ENCODE results near the gene ERVH48-1.
"Not testable (repeated sequence)": the region's sequence is repeated elsewhere in the genome, so short reads cannot be mapped to it uniquely, and the experiment has no call there.

Gene ERVH48-1

GRCh38 chr21:42908484-42908883, 16.9 kb downstream of the ERVH48-1 start:
- not testable (repeated sequence) for DNase-seq (ENCODE audit: low read depth in 3 of 3)

- no peak for DNase-seq (ENCODE audit: low read depth in 3 of 3)
Measured at GRCh38 chr21:42906233-42906632, 19.2 kb downstream of the ERVH48-1 start.

GRCh38 chr21:42905195-42905594, 20.2 kb downstream of the ERVH48-1 start:
- DNase-seq (ENCODE audit: low read depth in 3 of 3) = no peak

GRCh38 chr21:42903817-42904216, 21.6 kb downstream of the ERVH48-1 start:
- no peak for DNase-seq (ENCODE audit: low read depth in 3 of 3)

GRCh38 chr21:42900446-42900845, 25.0 kb downstream of the ERVH48-1 start:
- no peak for DNase-seq (ENCODE audit: low read depth in 3 of 3)

- DNase-seq (ENCODE audit: low read depth in 3 of 3) = peak; percentile 100
Measured at GRCh38 chr21:42892931-42893755, 32.3 kb downstream of the ERVH48-1 start, which contains the start of gene NDUFV3. Gene NDUFV3 (plus strand): TSS chr21:42893309. CDS start chr21:42893334, 25 bp downstream.

DNA sequence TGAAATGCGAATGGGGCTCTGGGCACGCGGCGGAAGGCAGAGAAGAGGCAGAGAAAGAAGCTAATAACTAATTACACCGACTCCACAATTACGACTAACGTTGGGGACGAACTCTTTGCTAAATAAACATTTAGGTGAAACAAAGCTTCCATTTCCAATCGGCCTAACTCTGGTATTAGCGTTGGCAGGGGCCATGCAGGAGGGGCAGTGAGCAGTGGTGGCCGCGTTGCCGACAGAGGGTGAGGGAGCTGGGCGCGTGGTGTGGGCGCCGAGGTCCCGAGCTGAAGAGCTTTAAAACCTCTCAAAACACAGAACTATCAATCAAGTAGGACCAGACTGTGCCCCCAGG, 32.9 kb downstream of the ERVH48-1 start:
- no peak for DNase-seq (ENCODE audit: low read depth in 3 of 3)

DNA sequence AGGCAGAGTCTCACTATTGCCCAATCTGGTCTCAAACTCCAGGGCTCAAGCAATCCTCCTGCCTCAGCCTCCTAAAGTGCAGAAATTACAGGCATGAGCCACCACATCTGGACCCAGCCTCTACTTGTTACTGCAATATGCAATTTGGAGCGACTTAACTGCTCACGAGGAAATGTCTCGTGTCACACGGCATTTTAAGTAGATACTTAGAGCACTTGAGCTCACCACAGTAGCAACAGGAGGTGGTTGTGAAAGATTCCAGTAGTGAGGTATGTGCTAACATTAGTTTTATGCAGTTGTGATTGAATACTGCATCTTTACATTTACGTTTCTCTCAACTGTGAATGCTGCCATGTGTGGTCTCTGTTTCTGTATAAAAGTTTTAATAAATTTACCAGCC, 38.1 kb downstream of the ERVH48-1 start:
- no peak for DNase-seq (ENCODE audit: low read depth in 3 of 3)

- DNase-seq (ENCODE audit: low read depth in 3 of 3) = no peak
Measured at GRCh38 chr21:42883921-42884320, 41.5 kb downstream of the ERVH48-1 start.

DNA sequence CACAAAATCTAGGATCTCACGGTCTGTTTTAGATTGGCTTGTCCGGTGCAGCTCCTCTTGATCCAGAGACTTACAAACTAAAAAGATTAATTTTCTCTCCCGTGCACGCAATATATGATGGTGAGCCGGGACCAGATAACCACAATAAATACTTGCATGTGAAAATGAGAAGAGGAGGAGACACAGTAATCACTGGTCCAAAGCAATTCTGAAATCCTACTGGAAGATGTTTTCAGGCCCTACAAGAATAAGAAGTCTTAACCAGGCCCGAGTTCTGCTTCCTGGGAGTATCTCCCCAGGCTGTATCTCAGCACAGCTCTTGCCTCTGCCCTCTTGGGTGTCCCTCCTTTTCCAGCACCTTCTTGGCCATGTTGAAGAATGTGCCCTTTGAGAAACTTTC, 45.1 kb downstream of the ERVH48-1 start:
- no peak for DNase-seq (ENCODE audit: low read depth in 3 of 3)

DNA sequence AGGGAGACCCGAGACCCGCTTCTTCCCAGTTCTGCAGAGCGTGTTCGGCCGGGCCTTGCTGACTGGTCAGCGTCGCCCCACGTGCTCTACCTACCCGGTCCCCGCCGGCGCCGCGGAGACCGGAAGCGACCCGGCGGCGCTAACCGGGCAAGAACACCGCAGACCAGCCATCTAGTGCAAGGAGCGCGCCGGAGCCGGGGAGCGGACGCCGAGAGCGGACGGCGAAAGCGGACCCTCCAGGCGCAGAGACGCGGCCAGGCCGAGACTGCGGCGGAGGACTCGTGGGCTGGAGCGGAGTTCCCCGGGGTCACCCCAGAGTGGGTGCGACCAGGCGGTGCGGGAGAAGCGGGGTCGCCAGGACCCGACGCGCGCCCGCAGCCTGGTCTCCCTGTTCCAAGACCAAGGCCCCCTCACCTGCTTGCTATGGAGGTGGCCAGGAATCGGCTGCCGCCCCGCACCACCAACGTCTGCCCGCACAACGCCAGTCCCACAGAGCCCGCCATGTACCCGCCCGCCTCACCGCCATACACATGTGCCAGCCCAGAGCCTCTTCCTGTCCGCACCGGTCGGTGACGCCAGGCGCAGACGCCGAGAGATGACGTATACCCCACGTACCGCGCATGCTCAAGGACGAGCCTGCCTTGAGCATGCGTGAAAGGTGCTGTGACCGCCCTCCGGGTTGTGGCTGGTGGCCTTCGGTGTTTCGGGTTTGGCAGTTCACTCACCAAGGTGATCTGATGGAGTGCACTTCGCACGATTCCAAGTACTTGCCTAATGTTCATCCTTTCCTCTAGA, 46.2 kb downstream of the ERVH48-1 start, which contains the start of gene WDR4:
Gene WDR4, minus strand, starts transcription at position 547 of the 795 bp plus-strand sequence. Its CDS starts 44 bp downstream, at position 503.
- peak; percentile 95 to 98 (median 96) for DNase-seq (ENCODE audit: low read depth in 3 of 3)

DNA sequence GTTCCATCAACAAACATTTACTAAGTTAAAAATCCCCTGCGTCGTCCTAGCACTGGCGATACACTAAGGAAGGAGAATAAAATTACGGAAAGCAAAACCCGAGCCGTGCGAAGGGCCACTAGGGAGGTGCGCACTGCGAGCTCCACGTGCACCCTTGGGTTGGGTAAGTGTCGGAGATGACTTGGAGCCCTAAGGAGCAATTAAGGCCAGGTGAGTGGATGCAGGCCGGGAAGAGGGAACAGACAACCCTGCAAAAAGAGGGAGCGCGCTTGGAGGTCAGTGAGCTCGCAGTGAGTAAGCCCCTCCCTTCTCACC, 46.8 kb downstream of the ERVH48-1 start:
- DNase-seq (ENCODE audit: low read depth in 3 of 3) = no peak

DNA sequence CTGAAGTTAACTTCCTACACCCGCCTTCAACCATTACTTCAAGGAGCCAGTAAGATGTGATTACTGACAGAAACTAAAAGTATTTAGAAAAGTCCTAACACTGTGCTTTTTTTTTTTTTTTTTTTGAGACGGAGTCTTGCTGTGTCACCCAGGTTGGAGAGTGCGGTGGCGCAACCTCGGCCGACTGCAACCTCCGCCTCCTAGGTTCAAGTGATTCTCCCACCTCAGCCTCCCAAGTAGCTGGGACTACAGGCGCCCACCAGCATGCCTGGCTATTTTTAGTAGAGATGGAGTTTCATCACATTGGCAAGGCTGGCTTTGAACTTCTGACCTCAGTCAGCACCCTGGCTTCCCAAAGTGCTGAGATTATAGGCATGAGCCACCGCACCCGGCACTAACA, 49.6 kb downstream of the ERVH48-1 start:
- not testable (repeated sequence) for DNase-seq (ENCODE audit: low read depth in 3 of 3)

GRCh38 chr21:42873096-42873495, 52.3 kb downstream of the ERVH48-1 start:
- DNase-seq (ENCODE audit: low read depth in 3 of 3) = no peak

- no peak for DNase-seq (ENCODE audit: low read depth in 3 of 3)
Measured at GRCh38 chr21:42868196-42868595, 57.2 kb downstream of the ERVH48-1 start.

Measured in stimulated activated CD4-positive, alpha-beta T cell treated with anti-CD3 and anti-CD28 coated beads, TNF-alpha, amount 100 ng/mL, for 4 hours (primary cell).